HUES48 (cell line): ENCODE results near the gene KRTAP29-1.
"Not testable (repeated sequence)": the region's sequence is repeated elsewhere in the genome, so short reads cannot be mapped to it uniquely, and the experiment has no call there.

Experiments
- H3K27ac ChIP-seq: one replicate; pipeline ENCODE4 v1.7.0; 2013; ENCODE audit warnings: low read depth, low read length, inconsistent platforms
- H3K27me3 ChIP-seq: 2 replicates; pipeline ENCODE4 v1.6.1; 2013; ENCODE audit warnings: mild to moderate bottlenecking, low read length; ENCODE audit not compliant: control insufficient read depth, insufficient read depth
- H3K36me3 ChIP-seq: 2 replicates; pipeline ENCODE4 v1.6.1; 2013; ENCODE audit warnings: low read length; ENCODE audit not compliant: control insufficient read depth, insufficient read depth
- H3K4me1 ChIP-seq: 2 replicates; pipeline ENCODE4 v1.6.1; 2013; ENCODE audit warnings: mild to moderate bottlenecking, low read length; ENCODE audit not compliant: control insufficient read depth, insufficient read depth
- H3K4me3 ChIP-seq: 2 replicates; pipeline ENCODE4 v1.5.1; 2013; ENCODE audit warnings: mild to moderate bottlenecking, low read depth, low read length
- H3K9ac ChIP-seq: 2 replicates; pipeline ENCODE4 v1.6.1; 2013; ENCODE audit warnings: mild to moderate bottlenecking, low read depth, low read length, moderate library complexity
- H3K9me3 ChIP-seq: 2 replicates; pipeline ENCODE4 v1.6.1; 2013; ENCODE audit warnings: low read length; ENCODE audit not compliant: control insufficient read depth, insufficient read depth

KRTAP29-1 gene

GRCh38 chr17:41301916-41302901 is at the start of gene KRTAP29-1:
Gene KRTAP29-1, minus strand, starts transcription at chr17:41302851. Its CDS starts 0 bp downstream, at chr17:41302851.
- H3K36me3 ChIP-seq: no peaks in the 10 kb centered on the region
- no peak within 1 kb of the TSS for H3K9ac ChIP-seq
- no peaks in the 10 kb centered on the region for H3K9me3 ChIP-seq
- H3K27me3 ChIP-seq: no peaks in the 10 kb centered on the region
- no peak within 1 kb of the TSS for H3K4me3 ChIP-seq
- no peaks in the 10 kb centered on the region for H3K4me1 ChIP-seq
- no peak within 1 kb of the TSS for H3K27ac ChIP-seq

GRCh38 chr17:41351177-41351576 is 48.5 kb upstream of the KRTAP29-1 start:
- Histone ChIP-seq H3K36me3 (no peaks in the 10 kb centered on the region), H3K9ac (no peak overlapping the region), H3K4me1 (no peaks in the 10 kb centered on the region), H3K27ac (no peak overlapping the region), H3K27me3 (no peaks in the 10 kb centered on the region), H3K9me3 (no peaks in the 10 kb centered on the region), H3K4me3 (no peak overlapping the region)

GRCh38 chr17:41350381-41350878 is 47.8 kb upstream of the KRTAP29-1 start, which contains the start of gene KRT33A:
Gene KRT33A, minus strand, starts transcription at chr17:41350828. Its CDS starts 61 bp downstream, at chr17:41350767.
- not testable (repeated sequence) for H3K9ac ChIP-seq, H3K9me3 ChIP-seq, H3K27me3 ChIP-seq, H3K27ac ChIP-seq, H3K36me3 ChIP-seq, H3K4me1 ChIP-seq, H3K4me3 ChIP-seq

- Histone ChIP-seq H3K36me3 (no peaks in the 10 kb centered on the region), H3K27me3 (no peaks in the 10 kb centered on the region), H3K4me1 (no peaks in the 10 kb centered on the region), H3K9me3 (no peaks in the 10 kb centered on the region; the same call in 1 of the 2 replicates), H3K9ac (no peak overlapping the region), H3K27ac (no peak overlapping the region), H3K4me3 (no peak overlapping the region)
Observed at GRCh38 chr17:41347869-41348760, 45.5 kb upstream of the KRTAP29-1 start.

- not testable (repeated sequence) for H3K9me3 ChIP-seq, H3K36me3 ChIP-seq, H3K9ac ChIP-seq, H3K27ac ChIP-seq, H3K4me1 ChIP-seq, H3K4me3 ChIP-seq, H3K27me3 ChIP-seq
Observed at GRCh38 chr17:41346421-41346820, 43.8 kb upstream of the KRTAP29-1 start.

- Histone ChIP-seq H3K36me3 (no peaks in the 10 kb centered on the region), H3K9ac (no peak overlapping the region), H3K27ac (no peak overlapping the region), H3K4me3 (no peak overlapping the region), H3K4me1 (no peaks in the 10 kb centered on the region), H3K27me3 (no peaks in the 10 kb centered on the region), H3K9me3 (peaks cover 3% of the 10 kb centered on the region)
Observed at GRCh38 chr17:41345992-41346391, 43.3 kb upstream of the KRTAP29-1 start.

GRCh38 chr17:41343029-41343428 is 40.4 kb upstream of the KRTAP29-1 start:
- Histone ChIP-seq H3K36me3 (no peaks in the 10 kb centered on the region), H3K4me3 (no peak overlapping the region), H3K27me3 (no peaks in the 10 kb centered on the region), H3K27ac (no peak overlapping the region), H3K9me3 (peaks cover 3% of the 10 kb centered on the region), H3K4me1 (no peaks in the 10 kb centered on the region), H3K9ac (no peak overlapping the region)

- no peak overlapping the region for H3K4me3 ChIP-seq
- H3K4me1 ChIP-seq: no peaks in the 10 kb centered on the region
- H3K36me3 ChIP-seq: no peaks in the 10 kb centered on the region
- no peak overlapping the region for H3K27ac ChIP-seq
- no peaks in the 10 kb centered on the region for H3K27me3 ChIP-seq
- H3K9ac ChIP-seq: no peak overlapping the region
- H3K9me3 ChIP-seq: peaks cover 3% of the 10 kb centered on the region
Observed at GRCh38 chr17:41340934-41341861, 38.5 kb upstream of the KRTAP29-1 start.

- Histone ChIP-seq H3K27ac (no peak overlapping the region), H3K27me3 (no peaks in the 10 kb centered on the region), H3K36me3 (no peaks in the 10 kb centered on the region), H3K4me3 (no peak overlapping the region), H3K9ac (no peak overlapping the region), H3K9me3 (peaks cover 3% of the 10 kb centered on the region), H3K4me1 (no peaks in the 10 kb centered on the region)
Observed at GRCh38 chr17:41340494-41340893, 37.8 kb upstream of the KRTAP29-1 start.

- Histone ChIP-seq H3K4me1 (no peaks in the 10 kb centered on the region), H3K9ac (no peak overlapping the region), H3K36me3 (no peaks in the 10 kb centered on the region), H3K27ac (no peak overlapping the region), H3K9me3 (peaks cover 3% of the 10 kb centered on the region), H3K27me3 (no peaks in the 10 kb centered on the region), H3K4me3 (no peak overlapping the region)
Observed at GRCh38 chr17:41339571-41340172, 37.0 kb upstream of the KRTAP29-1 start.
